Testis (tissue), 3 donors: ENCODE data around the gene ZNF281. TPM values are rescaled to one million over a fixed set of nuclear protein-coding genes. Genes with fewer than 3 reads are reported as not detected.

Experiments
- DNase-seq: peaks from one replicate; pipeline ENCODE4 v3.0.0-alpha.2; 2019
- H3K27ac ChIP-seq, 2 donors: fragments of 200-600 bp; sonication (generic); one replicate each; pipeline ENCODE4 v1.5.1; 2019
- H3K27me3 ChIP-seq: fragments of 200-600 bp; sonication (generic); one replicate; pipeline ENCODE4 v1.5.1; 2019
- H3K36me3 ChIP-seq: fragments of 200-600 bp; sonication (generic); one replicate; pipeline ENCODE4 v1.5.1; 2017; ENCODE audit warnings: low read depth; ENCODE audit errors: missing control alignments
- H3K4me1 ChIP-seq: fragments of 200-600 bp; sonication (generic); one replicate; pipeline ENCODE4 v1.5.1; 2019
- H3K4me3 ChIP-seq, 2 donors: fragments of 200-600 bp; sonication (generic); one replicate each; pipeline ENCODE4 v1.5.1; 2017 to 2019
- H3K9me3 ChIP-seq: fragments of 200-600 bp; sonication (generic); one replicate; pipeline ENCODE4 v1.5.1; 2017
- POLR2A ChIP-seq: fragments of 450-650 bp; IDR thresholded peaks from one replicate; pipeline ENCODE4 v1.6.1; 2017; ENCODE audit warnings: antibody characterized with exemption, mild to moderate bottlenecking, moderate library complexity
- WGBS, 2 donors: methylation state at CpG; one replicate each; pipeline ENCODE4 v1.1.5; 2018; 5-methylcytosine and 5-hydroxymethylcytosine counted together
- intact Hi-C: fragments of 100-400 bp; cut with DNase I; formaldehyde crosslinking; loops from one replicate; pipeline ENCODE4 v1.15.1; 2023; ENCODE audit warnings: low total_unique reads
- polyA plus RNA-seq: library from polyadenylated mRNA; stranded (reverse); fragments of 350-450 nt; fragmentation: Illumina TruSeq; extraction: RNeasy Lipid Tissue Mini Kit (QIAGEN cat#74804); gene quantifications from one replicate; pipeline ENCODE4 v1.2.3, GENCODE V29; 2014; ENCODE audit warnings: low read depth, low replicate concordance; ENCODE audit not compliant: insufficient read depth
- total RNA-seq, 2 donors: library from RNA; depleted of rRNA; stranded (reverse); fragments of >200 nt; gene quantifications; one replicate each; pipeline ENCODE4 v1.2.3, GENCODE V29; 2016
- TF ChIP-seq, protein P1 (sequence below), 3 experiments: fragments of 450-650 bp in 2 of 3; fragments of 200-600 bp in 1 of 3; sonication (generic) in 1 of 3; IDR thresholded peaks; one replicate each; pipeline ENCODE4 v1.5.1; 2016 to 2019; ENCODE audit warnings: antibody characterized with exemption in 3 of 3, mild to moderate bottlenecking in 2 of 3, moderate library complexity in 1 of 3

ZNF281 gene
- total and polyA plus RNA-seq, 3 donors from 2014 or later, result 17.5 to 21.7 (median 18.0) TPM

DNA sequence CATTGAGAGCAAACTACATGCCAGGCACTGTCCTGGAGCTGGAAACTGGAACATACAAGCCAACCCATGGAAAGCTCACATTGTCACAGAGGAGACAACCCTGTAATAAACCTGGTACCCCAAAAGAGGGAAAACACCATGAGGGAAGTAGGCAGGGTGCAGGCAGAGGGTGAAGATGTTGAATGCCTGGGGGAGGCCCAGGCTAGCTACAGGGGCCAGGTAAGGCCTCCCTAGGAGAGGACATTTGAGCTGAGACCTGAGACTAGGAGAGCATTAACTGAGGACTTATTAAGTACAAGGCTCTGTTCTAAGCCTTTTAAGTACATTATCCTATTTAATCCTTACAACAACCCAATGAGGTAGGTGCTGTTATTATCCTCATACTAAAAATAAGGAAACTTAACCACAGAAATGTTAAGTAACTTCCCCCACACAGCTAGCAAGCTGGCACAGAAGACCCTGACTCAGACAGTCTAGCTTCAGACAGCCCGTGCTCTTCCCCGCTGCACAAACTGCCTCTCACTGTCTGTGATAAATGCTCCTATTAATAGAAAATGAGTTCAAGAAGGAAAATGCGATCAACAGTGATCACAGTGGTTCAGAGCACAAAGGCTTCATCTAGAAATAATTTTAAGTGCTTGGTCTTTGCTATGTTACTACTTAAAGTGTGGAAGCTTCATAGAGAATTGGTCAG lies 41.8 kb downstream of the ZNF281 start:
- Histone ChIP-seq H3K9me3 (no peaks in the 10 kb centered on the region), H3K27ac (no peak overlapping the region), H3K27me3 (no peaks in the 10 kb centered on the region), H3K36me3 (no peaks in the 10 kb centered on the region), H3K4me1 (no peaks in the 10 kb centered on the region), H3K4me3 (no peak overlapping the region)
- intact Hi-C loops, result no loop called here
- no peak for DNase-seq
- 61 to 73% methylated on average over 3 of the region's 3 CpGs for WGBS, 2 donors
- TF ChIP-seq POLR2A, result no peak

DNA sequence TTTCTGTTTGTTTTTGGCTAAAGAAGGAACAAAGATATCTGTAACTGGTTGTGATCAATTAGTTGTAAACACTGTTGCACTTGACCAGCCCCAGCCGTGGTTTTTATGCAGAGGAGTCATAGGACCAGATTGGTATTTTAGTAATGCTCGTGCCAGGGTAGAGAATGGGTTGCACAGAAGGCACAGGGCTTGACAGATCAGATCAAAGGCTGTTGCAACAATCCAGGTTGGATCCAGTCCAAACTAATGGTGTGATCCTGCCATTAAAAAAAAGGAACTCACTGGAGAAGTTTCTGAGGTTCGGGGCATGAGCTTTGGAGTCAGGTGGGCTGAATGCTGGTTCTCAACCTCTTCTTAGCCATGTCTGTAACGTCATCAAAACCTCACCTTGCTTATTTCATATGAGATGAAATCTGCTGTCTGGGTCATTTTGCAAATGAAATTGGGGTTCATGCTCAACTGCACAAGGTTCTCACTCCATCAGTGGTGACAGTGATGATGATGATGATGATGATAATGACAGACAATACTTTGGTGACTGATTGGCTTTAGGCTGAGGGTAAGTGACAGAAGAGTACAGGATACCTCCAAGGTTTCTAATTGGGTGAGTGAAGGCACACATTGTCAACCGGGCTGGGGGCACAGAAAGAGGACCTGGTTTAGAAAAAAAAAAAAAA lies 43.1 kb downstream of the ZNF281 start:
- TF ChIP-seq, protein P1, sequence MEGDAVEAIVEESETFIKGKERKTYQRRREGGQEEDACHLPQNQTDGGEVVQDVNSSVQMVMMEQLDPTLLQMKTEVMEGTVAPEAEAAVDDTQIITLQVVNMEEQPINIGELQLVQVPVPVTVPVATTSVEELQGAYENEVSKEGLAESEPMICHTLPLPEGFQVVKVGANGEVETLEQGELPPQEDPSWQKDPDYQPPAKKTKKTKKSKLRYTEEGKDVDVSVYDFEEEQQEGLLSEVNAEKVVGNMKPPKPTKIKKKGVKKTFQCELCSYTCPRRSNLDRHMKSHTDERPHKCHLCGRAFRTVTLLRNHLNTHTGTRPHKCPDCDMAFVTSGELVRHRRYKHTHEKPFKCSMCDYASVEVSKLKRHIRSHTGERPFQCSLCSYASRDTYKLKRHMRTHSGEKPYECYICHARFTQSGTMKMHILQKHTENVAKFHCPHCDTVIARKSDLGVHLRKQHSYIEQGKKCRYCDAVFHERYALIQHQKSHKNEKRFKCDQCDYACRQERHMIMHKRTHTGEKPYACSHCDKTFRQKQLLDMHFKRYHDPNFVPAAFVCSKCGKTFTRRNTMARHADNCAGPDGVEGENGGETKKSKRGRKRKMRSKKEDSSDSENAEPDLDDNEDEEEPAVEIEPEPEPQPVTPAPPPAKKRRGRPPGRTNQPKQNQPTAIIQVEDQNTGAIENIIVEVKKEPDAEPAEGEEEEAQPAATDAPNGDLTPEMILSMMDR (IDR thresholded peaks at IDR 0.05), result no peak
- TF ChIP-seq POLR2A, result no peak
- no peaks in the 10 kb centered on the region for H3K36me3 ChIP-seq
- no peak for DNase-seq
- intact Hi-C loops, result no loop called here
- H3K27me3 ChIP-seq, result no peaks in the 10 kb centered on the region
- 77 to 84% methylated on average over 4 to 5 of the region's 5 CpGs for WGBS, 2 donors
- H3K4me3 ChIP-seq, result no peak overlapping the region
- H3K4me1 ChIP-seq, result no peaks in the 10 kb centered on the region
- no peaks in the 10 kb centered on the region for H3K9me3 ChIP-seq
- no peak overlapping the region for H3K27ac ChIP-seq

DNA sequence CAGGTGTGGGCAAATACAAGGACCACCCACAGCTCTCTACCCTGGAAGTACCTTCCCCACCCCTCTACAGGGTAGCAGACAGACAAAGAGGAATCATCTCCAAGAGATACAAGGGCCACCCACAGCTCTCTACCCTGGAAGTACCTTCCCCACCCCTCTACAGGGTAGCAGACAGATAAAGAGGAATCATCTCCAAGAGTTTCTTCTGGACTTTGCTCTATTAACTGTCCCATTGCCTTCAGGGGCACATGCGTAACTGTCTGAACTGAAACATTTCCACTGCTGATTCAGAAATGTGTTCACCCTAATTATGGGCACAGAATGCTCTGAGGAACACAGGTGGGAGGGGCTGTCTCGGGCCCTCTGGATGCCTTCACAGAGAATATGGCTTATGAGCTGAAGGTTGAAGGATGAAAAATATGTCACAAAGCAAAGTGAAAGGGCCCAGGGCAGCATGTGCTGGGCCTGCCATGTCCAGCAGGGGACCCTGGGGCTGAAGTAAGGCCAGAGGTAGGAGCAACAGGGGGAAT lies 43.9 kb downstream of the ZNF281 start:
- Histone ChIP-seq H3K4me1 (no peaks in the 10 kb centered on the region), H3K27me3 (no peaks in the 10 kb centered on the region), H3K36me3 (no peaks in the 10 kb centered on the region), H3K27ac (no peak overlapping the region), H3K9me3 (no peaks in the 10 kb centered on the region), H3K4me3 (no peak overlapping the region)
- DNase-seq, result no peak
- TF ChIP-seq, protein P1 (IDR thresholded peaks at IDR 0.05), result no peak
- no peak for TF ChIP-seq POLR2A
- 78 to 86% methylated on average over 2 of the region's 2 CpGs for WGBS, 2 donors
- intact Hi-C loops, result no loop called here

DNA sequence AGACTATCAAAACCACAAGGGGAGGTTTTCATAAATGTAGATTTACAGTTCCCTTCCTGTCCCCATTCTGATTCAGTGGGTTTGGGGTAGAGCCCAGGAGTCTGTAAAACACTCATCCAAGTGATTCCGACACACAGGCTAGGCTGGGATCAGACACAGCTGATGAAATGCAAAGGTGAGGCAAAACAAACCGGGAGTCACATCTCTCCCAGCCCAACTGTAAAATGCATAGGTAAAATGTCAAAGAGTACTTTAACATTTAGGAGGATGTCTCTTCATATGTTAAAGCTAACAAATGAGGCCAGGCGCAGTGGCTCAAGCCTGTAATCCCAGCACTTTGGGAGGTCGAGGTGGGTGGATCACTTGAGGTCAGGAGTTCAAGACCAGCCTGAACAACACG lies 45.0 kb downstream of the ZNF281 start:
- Histone ChIP-seq H3K9me3 (no peaks in the 10 kb centered on the region), H3K36me3 (no peaks in the 10 kb centered on the region), H3K27ac (no peak overlapping the region), H3K4me1 (no peaks in the 10 kb centered on the region), H3K27me3 (no peaks in the 10 kb centered on the region), H3K4me3 (no peak overlapping the region)
- TF ChIP-seq, protein P1 (IDR thresholded peaks at IDR 0.05), result no peak
- WGBS, 2 donors, result 67 to 78% methylated on average over 5 of the region's 5 CpGs
- intact Hi-C loops, result no loop called here
- DNase-seq, result no peak

DNA sequence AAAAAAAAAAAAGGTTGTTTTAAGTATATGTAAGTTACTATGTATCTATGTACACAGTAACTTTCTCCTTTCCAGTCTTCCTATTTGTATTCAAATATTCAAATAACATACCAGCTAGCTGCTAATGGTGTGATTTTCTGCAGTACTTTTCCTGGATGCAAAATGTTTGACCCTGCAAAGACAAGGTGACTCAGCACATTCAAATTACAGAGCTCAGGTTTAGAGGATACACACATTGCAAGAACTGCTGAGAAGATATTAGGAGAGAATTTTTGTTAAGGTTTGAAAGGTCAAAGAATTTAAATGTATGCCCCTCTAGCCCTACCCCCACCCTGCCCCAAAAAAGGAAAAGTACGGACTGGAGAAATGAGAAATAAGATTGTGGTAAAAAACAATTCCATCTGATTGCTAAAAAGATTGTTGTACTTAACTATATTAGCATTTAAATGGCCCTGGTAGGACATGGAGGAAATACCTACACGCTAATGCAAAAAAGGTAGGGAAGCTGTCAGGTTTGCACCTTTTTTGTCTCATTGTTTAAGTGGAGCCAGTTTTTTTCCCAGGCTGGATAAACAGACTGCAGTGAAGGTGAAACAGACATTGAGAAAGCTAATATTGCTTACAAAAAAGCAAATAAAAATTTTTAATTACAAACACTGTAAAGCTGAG lies 45.6 kb downstream of the ZNF281 start:
- Histone ChIP-seq H3K27me3 (no peaks in the 10 kb centered on the region), H3K4me3 (no peak overlapping the region), H3K36me3 (no peaks in the 10 kb centered on the region), H3K9me3 (no peaks in the 10 kb centered on the region), H3K27ac (no peak overlapping the region), H3K4me1 (no peaks in the 10 kb centered on the region)
- TF ChIP-seq POLR2A, result no peak
- TF ChIP-seq, protein P1 (IDR thresholded peaks at IDR 0.05), result no peak
- WGBS, 2 donors, result 88 to 93% methylated on average over 2 of the region's 2 CpGs
- intact Hi-C loops, result no loop called here
- no peak for DNase-seq
